Retinal pigment epithelial cell (primary cell): ENCODE results near the gene SLCO2A1.

Experiments used
- DNase-seq: peaks from one replicate; pipeline ENCODE4 v3.0.0-alpha.2; 2010; ENCODE audit warnings: low read depth
- H3K4me3 ChIP-seq: 2 replicates; pipeline ENCODE4 v1.5.1; 2011; ENCODE audit warnings: mild to moderate bottlenecking, low read length, control low read depth, moderate library complexity
- CTCF ChIP-seq: conservative IDR thresholded peaks from 2 replicates; pipeline ENCODE4 v1.5.1; 2011; ENCODE audit warnings: low read depth, low read length, control low read depth, inconsistent platforms

The SLCO2A1 gene

GRCh38 chr3:133928136-133928893 lies 101.4 kb downstream of the SLCO2A1 start:
- DNase-seq = no peak
- TF ChIP-seq CTCF = no peak
- H3K4me3 ChIP-seq = peak overlapping the region; percentile 43

GRCh38 chr3:133927540-133928066 lies 102.1 kb downstream of the SLCO2A1 start:
- peak; percentile 56 for TF ChIP-seq CTCF
- DNase-seq = no peak
- H3K4me3 ChIP-seq = peak overlapping the region; percentile 43

- peak overlapping the region; percentile 36 for H3K4me3 ChIP-seq
- DNase-seq = no peak
- peak; percentile 15 for TF ChIP-seq CTCF
Measured at GRCh38 chr3:133926736-133927539, 102.8 kb downstream of the SLCO2A1 start.

GRCh38 chr3:133925960-133926735 lies 103.6 kb downstream of the SLCO2A1 start:
- H3K4me3 ChIP-seq = no peak overlapping the region
- DNase-seq = no peak
- TF ChIP-seq CTCF = no peak

- DNase-seq = no peak
- H3K4me3 ChIP-seq = no peak overlapping the region
- no peak for TF ChIP-seq CTCF
Measured at GRCh38 chr3:133924041-133924440, 105.7 kb downstream of the SLCO2A1 start.

GRCh38 chr3:133921592-133921991 lies 108.1 kb downstream of the SLCO2A1 start:
- no peak for DNase-seq
- no peak for TF ChIP-seq CTCF
- no peak overlapping the region for H3K4me3 ChIP-seq
